Measurements from ENCODE around the gene GABRB1.

DNA sequence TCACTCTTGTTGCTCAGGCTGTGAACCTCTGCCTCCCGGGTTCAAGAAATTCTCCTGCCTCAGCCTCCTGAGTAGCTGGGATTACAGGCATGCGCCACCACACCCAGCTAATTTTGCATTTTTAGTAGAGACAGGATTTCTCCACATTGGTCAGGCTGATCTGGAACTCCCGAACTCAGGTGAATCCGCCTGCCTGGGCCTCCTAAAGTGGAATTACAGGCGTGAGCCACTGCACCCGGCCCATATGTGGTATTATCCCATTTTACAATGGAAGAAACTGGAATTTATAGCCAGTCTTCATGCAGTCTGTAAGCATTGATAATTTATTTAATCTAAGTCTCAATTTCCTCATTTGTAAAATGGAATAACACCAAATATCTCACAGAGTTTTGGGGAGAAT, 161.8 kb downstream of the GABRB1 start:
- TF ChIP-seq JUNB (IDR thresholded peaks at IDR 0.05; ENCODE audit: unreplicated experiment) (no peak), POLR2AphosphoS5 (IDR thresholded peaks at IDR 0.05; ENCODE audit: low read depth) (no peak), EZH2 (IDR thresholded peaks at IDR 0.05; ENCODE audit: low read depth, unreplicated experiment) (no peak), ZNF114 (CRISPR knock-in tag; IDR thresholded peaks at IDR 0.05) (no peak)
- TF ChIP-seq, protein P1, sequence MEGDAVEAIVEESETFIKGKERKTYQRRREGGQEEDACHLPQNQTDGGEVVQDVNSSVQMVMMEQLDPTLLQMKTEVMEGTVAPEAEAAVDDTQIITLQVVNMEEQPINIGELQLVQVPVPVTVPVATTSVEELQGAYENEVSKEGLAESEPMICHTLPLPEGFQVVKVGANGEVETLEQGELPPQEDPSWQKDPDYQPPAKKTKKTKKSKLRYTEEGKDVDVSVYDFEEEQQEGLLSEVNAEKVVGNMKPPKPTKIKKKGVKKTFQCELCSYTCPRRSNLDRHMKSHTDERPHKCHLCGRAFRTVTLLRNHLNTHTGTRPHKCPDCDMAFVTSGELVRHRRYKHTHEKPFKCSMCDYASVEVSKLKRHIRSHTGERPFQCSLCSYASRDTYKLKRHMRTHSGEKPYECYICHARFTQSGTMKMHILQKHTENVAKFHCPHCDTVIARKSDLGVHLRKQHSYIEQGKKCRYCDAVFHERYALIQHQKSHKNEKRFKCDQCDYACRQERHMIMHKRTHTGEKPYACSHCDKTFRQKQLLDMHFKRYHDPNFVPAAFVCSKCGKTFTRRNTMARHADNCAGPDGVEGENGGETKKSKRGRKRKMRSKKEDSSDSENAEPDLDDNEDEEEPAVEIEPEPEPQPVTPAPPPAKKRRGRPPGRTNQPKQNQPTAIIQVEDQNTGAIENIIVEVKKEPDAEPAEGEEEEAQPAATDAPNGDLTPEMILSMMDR (conservative IDR thresholded peaks at IDR 0.05; ENCODE audit: low read depth in 2 of 2), result no peak

Measured in GM23338 (cell line).